ENCODE data around the gene ZMIZ1.

- TF ChIP-seq EZH2phosphoT487 (IDR thresholded peaks at IDR 0.05; ENCODE audit: borderline replicate concordance), result no peak
- TF ChIP-seq CTCF (conservative IDR thresholded peaks at IDR 0.05; ENCODE audit: low read length), result no peak
Observed at GRCh38 chr10:79022565-79023230, 46.1 kb upstream of the ZMIZ1 start.

Data from Loucy (cell line).